ENCODE measurements around the gene ACKR3. TPM values are rescaled to one million over a fixed set of nuclear protein-coding genes. Genes with fewer than 3 reads are reported as not detected.

ACKR3 gene
- total and polyA plus RNA-seq, 2 experiments from 2014 or later: 1.0 to 3.0 TPM

GRCh38 chr2:236612737-236613136 lies 43.1 kb downstream of the ACKR3 start:
- Mint-ChIP-seq H3K27ac (no peak overlapping the region), H3K9me3 (no peaks in the 10 kb centered on the region), H3K36me3 (ENCODE audit: low read depth) (no peaks in the 10 kb centered on the region), H3K4me3 (no peak overlapping the region), H3K4me1 (no peaks in the 10 kb centered on the region; the same call in 2 of the 3 replicates), H3K27me3 (ENCODE audit: insufficient read depth, low read depth, poor library complexity) (peaks cover 6% of the 10 kb centered on the region)
- TF ChIP-seq POLR2AphosphoS5 (IDR thresholded peaks at IDR 0.05; ENCODE audit: low read depth) (no peak), ZNF331 (CRISPR knock-in tag; IDR thresholded peaks at IDR 0.05; ENCODE audit: low read depth) (no peak), JUNB (IDR thresholded peaks at IDR 0.05; ENCODE audit: unreplicated experiment) (no peak), NANOG (IDR thresholded peaks at IDR 0.05; ENCODE audit: borderline replicate concordance) (no peak), ZNF114 (CRISPR knock-in tag; IDR thresholded peaks at IDR 0.05) (no peak), CTCF (conservative IDR thresholded peaks at IDR 0.05; ENCODE audit: low read depth in 2 of 2) (peak in 1 of 2 experiments; percentile 12; a peak in 1 of 4 replicates)
- ATAC-seq: peak; percentile 59
- H3K79me2 ChIP-seq (replicated peaks; ENCODE audit: insufficient read depth): no peaks in the 10 kb centered on the region
- H3K27me3 ChIP-seq (ENCODE audit: insufficient read depth): no peaks in the 10 kb centered on the region
- no peaks in the 10 kb centered on the region for H4K20me1 ChIP-seq (replicated peaks; ENCODE audit: insufficient read depth)
- no peaks in the 10 kb centered on the region for H3K4me1 ChIP-seq (ENCODE audit: insufficient read depth)
- DNase-seq (ENCODE audit: low spot score): peak; percentile 33
- H3K36me3 ChIP-seq (ENCODE audit: insufficient read depth): no peaks in the 10 kb centered on the region
- no peak overlapping the region for H3K27ac ChIP-seq (ENCODE audit: low read depth)
- no peak overlapping the region for H2AFZ ChIP-seq
- no peak overlapping the region for H3K4me2 ChIP-seq
- no peaks in the 10 kb centered on the region for H3F3A ChIP-seq (replicated peaks; ENCODE audit: low read depth)
- H3K4me3 ChIP-seq: no peak overlapping the region
- H3K9me2 ChIP-seq (ENCODE audit: insufficient read depth): no peaks in the 10 kb centered on the region

DNA sequence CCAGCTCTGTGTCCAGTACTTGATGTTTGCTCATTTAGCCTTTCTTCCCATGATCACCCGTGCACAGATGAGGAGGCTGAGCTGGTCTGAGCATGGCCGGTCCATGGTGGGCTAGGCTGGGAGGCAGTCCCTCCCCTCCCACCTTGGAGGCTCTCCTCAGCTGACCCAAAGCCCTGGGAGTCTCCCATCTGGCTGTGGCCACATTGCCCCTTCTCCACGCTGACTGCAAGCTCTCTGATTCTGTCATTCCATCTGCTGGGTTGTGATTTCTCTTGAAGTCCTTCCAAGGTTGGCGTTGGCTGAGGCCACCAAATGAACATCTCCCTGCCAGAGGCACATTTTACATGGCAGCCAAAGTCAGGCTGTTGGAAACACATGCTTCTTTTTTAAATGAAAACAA lies 44.0 kb downstream of the ACKR3 start:
- H2AFZ ChIP-seq: no peak overlapping the region
- H3K27ac Mint-ChIP-seq: no peak overlapping the region
- TF ChIP-seq POLR2AphosphoS5 (IDR thresholded peaks at IDR 0.05; ENCODE audit: low read depth) (no peak), NANOG (IDR thresholded peaks at IDR 0.05; ENCODE audit: borderline replicate concordance) (no peak), JUNB (IDR thresholded peaks at IDR 0.05; ENCODE audit: unreplicated experiment) (no peak), EZH2phosphoT487 (IDR thresholded peaks at IDR 0.05; ENCODE audit: unreplicated experiment) (no peak), CREB1 (CRISPR knock-in tag; IDR thresholded peaks at IDR 0.05; ENCODE audit: low read depth) (no peak), ZNF114 (CRISPR knock-in tag; IDR thresholded peaks at IDR 0.05) (no peak)
- TF ChIP-seq, protein P1, sequence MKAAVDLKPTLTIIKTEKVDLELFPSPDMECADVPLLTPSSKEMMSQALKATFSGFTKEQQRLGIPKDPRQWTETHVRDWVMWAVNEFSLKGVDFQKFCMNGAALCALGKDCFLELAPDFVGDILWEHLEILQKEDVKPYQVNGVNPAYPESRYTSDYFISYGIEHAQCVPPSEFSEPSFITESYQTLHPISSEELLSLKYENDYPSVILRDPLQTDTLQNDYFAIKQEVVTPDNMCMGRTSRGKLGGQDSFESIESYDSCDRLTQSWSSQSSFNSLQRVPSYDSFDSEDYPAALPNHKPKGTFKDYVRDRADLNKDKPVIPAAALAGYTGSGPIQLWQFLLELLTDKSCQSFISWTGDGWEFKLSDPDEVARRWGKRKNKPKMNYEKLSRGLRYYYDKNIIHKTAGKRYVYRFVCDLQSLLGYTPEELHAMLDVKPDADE (IDR thresholded peaks at IDR 0.05): no peak
- TF ChIP-seq, protein P2, sequence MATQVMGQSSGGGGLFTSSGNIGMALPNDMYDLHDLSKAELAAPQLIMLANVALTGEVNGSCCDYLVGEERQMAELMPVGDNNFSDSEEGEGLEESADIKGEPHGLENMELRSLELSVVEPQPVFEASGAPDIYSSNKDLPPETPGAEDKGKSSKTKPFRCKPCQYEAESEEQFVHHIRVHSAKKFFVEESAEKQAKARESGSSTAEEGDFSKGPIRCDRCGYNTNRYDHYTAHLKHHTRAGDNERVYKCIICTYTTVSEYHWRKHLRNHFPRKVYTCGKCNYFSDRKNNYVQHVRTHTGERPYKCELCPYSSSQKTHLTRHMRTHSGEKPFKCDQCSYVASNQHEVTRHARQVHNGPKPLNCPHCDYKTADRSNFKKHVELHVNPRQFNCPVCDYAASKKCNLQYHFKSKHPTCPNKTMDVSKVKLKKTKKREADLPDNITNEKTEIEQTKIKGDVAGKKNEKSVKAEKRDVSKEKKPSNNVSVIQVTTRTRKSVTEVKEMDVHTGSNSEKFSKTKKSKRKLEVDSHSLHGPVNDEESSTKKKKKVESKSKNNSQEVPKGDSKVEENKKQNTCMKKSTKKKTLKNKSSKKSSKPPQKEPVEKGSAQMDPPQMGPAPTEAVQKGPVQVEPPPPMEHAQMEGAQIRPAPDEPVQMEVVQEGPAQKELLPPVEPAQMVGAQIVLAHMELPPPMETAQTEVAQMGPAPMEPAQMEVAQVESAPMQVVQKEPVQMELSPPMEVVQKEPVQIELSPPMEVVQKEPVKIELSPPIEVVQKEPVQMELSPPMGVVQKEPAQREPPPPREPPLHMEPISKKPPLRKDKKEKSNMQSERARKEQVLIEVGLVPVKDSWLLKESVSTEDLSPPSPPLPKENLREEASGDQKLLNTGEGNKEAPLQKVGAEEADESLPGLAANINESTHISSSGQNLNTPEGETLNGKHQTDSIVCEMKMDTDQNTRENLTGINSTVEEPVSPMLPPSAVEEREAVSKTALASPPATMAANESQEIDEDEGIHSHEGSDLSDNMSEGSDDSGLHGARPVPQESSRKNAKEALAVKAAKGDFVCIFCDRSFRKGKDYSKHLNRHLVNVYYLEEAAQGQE (IDR thresholded peaks at IDR 0.05; ENCODE audit: unreplicated experiment): no peak

More for the DNA sequence above, 44.0 kb downstream of the ACKR3 start:
- Mint-ChIP-seq H3K36me3 (ENCODE audit: low read depth) (no peaks in the 10 kb centered on the region), H3K4me3 (no peak overlapping the region), H3K9me3 (no peaks in the 10 kb centered on the region), H3K4me1 (no peaks in the 10 kb centered on the region; the same call in 2 of the 3 replicates), H3K27me3 (ENCODE audit: insufficient read depth, low read depth, poor library complexity) (peaks cover 6% of the 10 kb centered on the region)
- H4K20me1 ChIP-seq (replicated peaks; ENCODE audit: insufficient read depth): no peaks in the 10 kb centered on the region
- no peaks in the 10 kb centered on the region for H3K27me3 ChIP-seq (ENCODE audit: insufficient read depth)
- H3F3A ChIP-seq (replicated peaks; ENCODE audit: low read depth): no peaks in the 10 kb centered on the region
- no peak for DNase-seq (ENCODE audit: low spot score)
- no peak for ATAC-seq
- H3K4me1 ChIP-seq (ENCODE audit: insufficient read depth): no peaks in the 10 kb centered on the region
- no peaks in the 10 kb centered on the region for H3K9me2 ChIP-seq (ENCODE audit: insufficient read depth)
- no peak overlapping the region for H3K27ac ChIP-seq (ENCODE audit: low read depth)
- H3K4me3 ChIP-seq: no peak overlapping the region
- no peaks in the 10 kb centered on the region for H3K36me3 ChIP-seq (ENCODE audit: insufficient read depth)
- H3K4me2 ChIP-seq: no peak overlapping the region
- H3K79me2 ChIP-seq (replicated peaks; ENCODE audit: insufficient read depth): no peaks in the 10 kb centered on the region

Data from GM23338 (cell line).